ENCODE results near the gene EFNB2. TPM values are rescaled to one million over a fixed set of nuclear protein-coding genes. Genes with fewer than 3 reads are reported as not detected.
A peak's percentile ranks its signal among the peaks of the same experiment; 100 is the strongest.

Gene EFNB2
- total RNA-seq, 1 donor from 2014 or later, result 67.3 TPM

DNA sequence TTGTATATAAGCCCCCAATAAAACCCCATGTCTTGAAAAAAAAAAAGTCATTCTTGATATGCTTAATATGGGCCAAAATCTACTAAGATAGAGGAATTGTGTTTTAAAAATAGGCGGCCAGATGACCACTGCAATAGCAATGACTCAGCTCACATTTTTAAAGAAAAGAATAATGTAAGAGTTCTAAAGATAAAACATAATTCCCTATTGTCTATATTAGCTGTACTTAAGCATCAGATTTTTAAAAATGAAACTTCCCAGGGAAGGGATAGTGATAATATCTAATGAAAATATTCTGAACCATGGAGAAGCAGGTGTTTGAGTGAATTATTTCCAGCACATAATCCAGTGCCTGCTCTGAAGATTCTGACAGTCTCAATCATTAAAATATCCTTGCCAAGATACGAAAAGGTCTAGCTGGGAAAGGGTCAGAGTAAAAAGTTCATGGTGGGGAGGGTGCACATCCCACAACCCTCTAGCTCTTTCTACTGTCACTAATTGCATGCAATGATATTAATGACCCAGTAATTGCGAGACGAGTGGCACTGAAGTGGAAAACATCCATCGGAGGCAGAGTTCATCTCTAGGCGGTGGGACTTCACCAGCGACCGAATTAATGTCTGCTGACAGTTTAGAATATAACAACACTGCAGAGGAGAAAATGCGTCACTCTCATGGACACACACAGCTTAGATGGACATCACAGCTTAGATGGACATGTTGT is 31.6 kb downstream of the EFNB2 start:
- no peak for DNase-seq (ENCODE audit: low read depth in 2 of 2)

DNA sequence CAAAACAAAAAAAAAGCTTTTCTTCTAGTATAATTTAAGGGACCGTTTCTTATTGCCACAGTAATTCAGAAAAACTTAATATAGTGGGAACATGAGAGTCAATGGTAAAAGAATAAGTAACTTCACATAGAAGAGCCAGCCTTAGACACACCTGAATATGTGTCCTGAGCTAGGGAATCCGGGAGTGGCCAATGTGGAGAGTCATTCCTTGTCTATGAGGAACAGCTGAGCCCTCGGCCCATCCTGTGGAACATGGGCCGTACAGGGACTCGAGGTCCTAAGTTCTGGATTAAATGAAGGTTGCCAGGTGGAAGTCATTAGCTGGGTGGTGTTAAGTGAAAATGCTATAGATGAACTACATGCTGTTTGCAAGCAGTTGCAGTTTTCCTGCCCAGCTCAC is 32.2 kb downstream of the EFNB2 start:
- no peak for DNase-seq (ENCODE audit: low read depth in 2 of 2)

DNA sequence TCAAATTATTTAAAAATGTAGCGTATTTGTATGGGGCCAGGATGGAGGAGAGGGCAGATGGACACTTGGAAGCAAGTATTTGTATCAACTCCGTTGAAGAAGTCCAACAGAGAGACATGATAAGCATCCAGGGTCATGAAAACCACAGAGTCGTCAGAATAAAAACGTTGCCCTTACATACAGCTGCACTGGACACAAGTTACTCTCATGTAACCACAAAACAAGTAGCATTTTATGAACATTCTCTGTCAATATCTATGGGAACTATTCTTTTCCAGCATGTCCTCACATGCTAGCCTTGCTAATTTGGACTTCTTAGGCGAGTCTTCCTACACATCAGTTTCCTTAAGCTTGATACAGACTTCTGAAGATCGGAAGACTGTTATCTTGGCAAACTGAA is 35.0 kb downstream of the EFNB2 start:
- DNase-seq (ENCODE audit: low read depth in 2 of 2), result no peak

DNA sequence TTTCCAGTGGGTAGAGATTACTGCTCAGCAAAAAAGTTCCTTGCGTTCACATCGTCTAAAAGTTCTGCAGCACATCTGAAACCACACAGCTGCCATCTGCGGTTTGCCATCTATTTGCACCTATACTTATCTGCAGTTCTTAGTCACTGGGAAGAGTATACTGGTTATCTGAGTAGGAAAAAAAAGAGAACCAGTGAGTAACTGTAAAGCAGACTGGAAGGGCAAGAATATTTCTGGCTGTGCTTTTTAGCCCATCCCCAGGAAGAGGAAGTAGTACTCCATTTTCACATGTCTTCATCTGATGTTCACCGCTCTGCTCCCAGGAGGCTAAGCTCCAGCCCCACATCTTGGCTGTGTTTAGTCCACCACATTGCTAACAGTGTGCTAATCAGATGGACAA is 35.6 kb downstream of the EFNB2 start:
- no peak for DNase-seq (ENCODE audit: low read depth in 2 of 2)

DNA sequence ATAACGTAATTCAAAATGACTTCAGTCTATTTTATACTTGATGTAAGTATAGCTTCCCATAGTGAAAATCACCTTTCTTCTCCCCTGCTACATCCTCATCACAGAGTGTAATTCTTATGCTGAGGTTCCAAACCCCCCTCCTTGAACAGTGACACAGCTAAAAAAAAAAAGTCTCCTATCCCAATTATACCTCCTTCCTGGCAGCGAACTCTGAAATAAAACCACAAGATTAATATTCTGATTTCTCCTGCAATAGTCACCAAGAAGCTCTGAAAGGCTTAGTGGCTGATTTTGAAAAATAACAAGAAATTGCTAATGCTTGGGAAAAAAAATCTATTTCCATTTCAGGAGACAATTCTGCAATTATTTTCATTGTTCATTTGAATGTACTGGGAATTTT is 36.3 kb downstream of the EFNB2 start:
- DNase-seq (ENCODE audit: low read depth in 2 of 2), result no peak

DNA sequence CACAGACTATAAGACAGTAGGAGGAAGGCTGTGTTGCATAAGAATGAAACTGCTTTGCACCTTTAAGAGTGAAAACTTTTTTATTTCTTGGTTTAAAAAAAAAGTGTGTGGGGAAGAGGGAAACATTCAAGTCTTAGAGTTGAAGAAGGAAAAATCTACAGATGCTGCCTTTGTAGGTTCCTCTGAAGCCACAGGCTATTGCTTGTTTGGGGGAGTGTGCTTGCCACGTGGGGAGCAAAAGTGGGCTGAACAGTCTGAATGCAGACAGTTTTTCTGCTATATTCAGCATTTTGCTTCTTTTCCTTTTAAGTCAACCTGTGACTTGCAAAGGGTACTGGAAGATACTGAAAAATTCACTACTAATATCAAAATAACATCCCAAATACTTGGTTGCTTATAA is 36.9 kb downstream of the EFNB2 start:
- DNase-seq (ENCODE audit: low read depth in 2 of 2), result no peak

DNA sequence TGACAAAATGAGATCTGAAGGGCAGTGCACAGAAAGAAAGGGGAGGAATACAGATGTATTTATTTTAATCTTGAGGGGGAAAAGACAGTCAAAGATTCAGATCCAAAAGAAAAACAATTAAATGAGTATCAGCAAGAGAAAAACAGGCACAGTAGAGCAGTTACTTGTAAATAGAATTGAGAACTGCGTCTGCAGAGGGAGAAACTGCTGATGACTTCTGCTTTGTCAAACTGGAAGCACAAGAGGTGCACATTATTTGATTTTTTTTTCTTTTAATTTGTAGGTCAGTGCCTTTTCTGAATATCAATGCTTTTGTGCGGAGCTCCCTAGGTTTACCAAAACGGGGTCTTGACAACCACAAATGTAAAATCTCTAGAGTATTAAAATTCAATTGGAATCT is 37.3 kb downstream of the EFNB2 start:
- DNase-seq (ENCODE audit: low read depth in 2 of 2), result no peak

DNA sequence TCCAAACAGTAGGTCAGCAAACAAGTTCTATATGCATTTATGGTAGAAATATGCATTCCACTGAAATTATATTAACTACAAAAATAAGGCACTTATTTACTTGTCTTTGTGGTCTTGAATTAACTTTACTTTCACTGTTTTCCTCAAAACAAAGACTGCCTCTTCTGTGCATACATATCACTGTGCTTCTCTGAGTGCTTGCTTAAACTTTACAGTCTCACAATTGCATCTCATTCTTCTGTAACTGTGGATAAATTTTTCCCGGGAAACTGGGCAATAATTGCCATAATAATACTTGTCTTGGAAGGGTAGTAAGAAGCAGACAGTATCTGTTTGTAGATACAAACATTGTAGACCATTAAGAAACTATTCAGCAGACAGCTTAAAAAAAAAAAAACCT is 38.4 kb downstream of the EFNB2 start:
- DNase-seq (ENCODE audit: low read depth in 2 of 2), result no peak

DNA sequence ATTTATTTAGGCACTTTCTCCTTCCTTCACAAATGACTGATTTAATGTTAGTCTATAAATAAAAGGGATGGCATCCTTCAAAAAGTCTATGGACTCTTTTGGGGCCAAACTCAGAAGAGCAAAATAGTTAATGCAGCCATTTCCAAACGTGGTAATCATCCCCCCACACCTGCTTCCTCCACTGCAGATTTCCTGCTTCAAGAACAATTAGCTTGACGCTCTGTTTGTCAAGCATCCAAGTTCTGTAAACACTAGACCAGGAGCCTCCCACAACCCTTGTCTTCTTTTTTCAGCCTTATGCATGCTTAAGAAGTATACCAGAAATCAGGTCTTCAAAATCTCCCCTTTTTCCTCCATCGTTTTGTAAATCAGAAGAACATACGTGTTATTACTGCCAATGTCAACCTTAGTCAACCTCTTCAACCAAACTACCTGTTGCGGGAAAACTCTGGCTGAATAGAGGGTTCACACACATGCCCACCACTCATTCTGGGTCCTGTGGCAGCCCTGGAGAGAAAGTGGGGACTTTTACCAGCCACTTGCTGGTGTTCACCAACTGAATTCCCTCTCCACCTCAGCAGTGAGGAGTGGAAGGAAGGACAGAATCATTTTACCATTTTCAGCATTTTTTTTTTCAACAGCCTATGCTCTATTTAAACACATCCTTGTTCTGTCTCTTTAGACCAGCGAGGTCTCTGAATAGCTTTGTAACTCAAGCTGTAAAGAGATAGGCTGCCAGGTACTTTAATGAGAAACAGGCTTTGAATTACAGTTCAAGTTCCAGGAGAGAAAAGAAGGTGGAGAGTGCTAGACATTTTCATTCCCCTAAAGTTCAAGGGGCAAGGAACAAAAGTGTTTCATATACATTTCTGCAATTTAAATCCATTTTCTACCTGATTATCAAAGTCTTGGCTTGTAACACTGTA is 39.1 kb downstream of the EFNB2 start:
- peak; percentile 95 to 99 for DNase-seq (ENCODE audit: low read depth in 2 of 2)

DNA sequence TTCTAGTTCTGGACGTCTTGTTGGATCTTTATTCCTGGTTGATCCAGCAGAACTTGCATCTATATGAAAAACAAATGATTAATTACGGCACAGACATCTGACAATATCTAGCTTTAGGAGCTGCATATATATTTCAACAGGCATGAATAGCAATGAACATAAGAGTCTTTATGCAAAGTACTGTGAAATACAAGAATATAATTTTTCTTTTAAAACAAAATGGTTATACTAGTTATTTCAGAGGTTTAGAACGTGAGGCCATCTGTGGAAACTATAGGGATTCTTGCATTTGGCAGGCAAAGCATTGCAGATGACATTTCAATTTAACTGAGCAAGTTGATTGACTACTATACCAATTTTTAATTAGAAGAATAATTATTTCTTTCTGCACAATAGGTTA is 40.5 kb downstream of the EFNB2 start:
- no peak for DNase-seq (ENCODE audit: low read depth in 2 of 2)

DNA sequence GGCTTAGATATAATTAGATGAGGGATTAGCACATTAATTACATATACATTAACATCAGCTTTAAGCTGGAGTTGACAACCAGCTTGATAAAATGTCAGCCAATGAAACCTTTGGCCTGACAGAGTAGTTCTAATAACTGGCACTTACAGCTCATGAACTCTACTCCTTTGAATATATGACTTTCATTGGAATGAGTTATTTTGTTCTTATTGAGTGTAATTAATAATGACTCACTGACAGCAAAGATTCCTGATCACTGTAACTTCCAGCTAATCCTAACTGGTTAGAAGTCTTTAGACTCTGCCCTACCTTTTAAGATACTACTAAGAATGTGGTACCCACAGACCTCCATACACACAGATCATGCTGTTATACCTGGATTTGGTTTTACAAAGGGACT is 41.0 kb downstream of the EFNB2 start:
- no peak for DNase-seq (ENCODE audit: low read depth in 2 of 2)

DNA sequence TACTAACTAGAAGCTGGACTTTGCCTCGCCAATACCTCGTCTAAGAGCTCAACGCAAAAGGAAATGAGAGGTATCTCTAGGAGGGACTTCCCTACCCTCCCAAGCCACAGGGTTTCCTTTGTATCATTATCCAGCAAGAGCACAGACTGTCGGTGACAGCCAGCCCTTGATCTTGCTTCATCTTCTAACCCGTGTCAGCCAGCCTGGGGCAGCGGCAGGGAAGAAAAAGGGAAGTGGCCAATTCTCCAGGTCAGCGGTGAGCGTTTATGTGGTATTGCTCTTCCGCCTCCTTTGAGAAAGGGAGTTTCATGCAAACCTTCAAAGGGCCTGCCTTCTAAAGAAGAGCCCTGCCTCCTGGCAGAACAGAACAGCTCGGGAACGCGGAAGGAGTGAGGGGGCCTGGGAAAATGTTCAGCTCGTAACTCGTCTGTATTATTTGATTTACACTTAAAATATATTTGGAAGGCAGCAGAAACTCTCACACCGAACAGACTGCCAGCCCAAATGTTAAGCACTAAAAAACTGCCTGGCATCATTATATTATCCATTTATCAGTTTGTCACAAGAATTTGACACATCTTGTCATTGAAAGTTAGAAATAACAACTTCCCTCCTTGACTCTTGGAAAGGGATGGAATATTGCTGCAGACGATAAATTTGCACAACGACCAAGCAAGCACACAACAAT is 41.8 kb downstream of the EFNB2 start:
- DNase-seq (ENCODE audit: low read depth in 2 of 2), result peak in 1 of 2 donors; percentile 7

DNA sequence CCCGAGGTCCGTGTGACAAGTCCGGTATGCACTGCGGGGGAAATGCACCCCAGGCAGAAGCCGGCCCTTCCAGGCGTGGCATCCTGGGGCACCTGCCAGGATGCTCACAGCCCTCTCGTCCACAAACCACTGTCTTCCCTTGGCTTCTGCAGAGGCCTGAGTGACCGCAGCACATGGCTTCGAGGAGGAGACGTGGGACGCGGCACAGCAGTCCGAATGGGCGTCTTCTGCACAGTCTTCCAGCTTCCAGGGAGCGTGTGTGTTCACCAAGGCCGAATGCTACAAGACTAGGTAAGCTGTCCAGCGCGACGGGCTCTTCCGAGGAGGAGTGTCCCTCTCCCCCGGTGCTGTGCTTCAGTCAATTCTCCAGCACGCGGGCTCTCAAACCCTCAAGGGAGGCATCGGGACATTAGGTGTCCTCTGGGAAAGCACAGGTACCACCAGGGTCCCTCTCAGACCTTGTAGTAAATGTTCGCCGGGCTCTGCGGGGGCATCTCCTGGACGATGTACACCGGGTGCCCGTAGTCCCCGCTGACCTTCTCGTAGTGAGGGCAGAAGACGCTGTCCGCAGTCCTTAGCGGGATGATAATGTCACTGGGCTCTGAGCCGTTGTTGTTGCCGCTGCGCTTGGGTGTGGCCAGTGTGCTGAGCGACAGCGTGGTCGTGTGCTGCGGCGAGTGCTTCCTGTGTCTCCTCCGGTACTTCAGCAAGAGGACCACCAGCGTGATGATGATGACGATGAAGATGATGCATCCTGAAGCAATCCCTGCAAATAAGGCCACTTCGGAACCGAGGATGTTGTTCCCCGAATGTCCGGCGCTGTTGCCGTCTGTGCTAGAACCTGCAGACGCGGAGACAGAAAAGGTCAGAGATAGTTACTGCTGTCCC is 42.6 kb downstream of the EFNB2 start:
- DNase-seq (ENCODE audit: low read depth in 2 of 2), result peak in 1 of 2 donors; percentile 5

DNA sequence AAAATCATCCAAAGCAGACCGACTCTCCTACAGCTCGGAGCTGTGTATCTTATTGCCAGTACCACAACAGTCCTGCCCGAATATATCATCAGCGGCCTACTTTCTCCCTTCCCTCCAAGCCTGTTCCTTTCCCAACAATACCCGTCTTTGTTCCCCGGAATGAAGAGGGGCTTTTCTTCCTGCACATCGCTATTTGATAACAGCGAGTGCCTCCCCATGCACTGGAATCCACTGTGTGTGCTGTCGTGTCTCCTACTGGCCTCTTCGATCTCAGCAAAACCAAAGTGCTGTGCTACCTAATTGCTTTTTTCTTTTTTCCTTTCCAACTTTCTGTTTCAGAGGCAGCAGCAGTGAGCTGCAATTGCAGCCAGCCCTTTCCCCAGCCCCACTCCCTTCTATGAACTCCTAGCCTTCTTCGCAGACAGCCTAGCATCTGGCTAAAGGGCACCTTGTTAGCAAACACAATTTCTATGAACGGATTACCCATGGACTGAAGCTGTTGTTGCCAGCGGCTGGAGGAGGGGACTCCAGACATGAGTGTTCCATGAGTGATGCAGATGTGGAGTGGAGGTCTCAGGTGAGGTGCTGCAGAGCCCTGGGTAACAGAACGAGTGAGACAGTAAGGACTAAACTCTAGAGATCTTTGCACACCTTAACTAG is 43.4 kb downstream of the EFNB2 start:
- no peak for DNase-seq (ENCODE audit: low read depth in 2 of 2)

DNA sequence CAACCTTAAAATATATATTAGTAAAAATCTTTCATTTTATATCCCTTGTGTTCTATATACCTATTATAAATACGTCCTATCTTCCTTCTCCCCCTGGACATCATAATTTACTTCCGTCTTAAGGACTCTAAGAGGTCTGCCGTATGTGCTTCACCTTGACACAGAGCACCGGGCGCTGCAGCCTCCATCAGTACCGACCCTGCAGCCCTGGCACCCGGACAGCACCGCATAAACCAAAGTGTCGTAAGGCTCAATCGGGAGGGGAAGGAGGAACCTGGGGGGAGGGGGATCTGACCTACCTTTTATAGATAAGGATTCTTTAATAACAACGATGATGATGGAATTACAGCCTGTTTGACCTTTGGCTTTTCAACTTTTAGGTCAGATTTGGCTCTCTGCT is 44.0 kb downstream of the EFNB2 start:
- no peak for DNase-seq (ENCODE audit: low read depth in 2 of 2)

DNA sequence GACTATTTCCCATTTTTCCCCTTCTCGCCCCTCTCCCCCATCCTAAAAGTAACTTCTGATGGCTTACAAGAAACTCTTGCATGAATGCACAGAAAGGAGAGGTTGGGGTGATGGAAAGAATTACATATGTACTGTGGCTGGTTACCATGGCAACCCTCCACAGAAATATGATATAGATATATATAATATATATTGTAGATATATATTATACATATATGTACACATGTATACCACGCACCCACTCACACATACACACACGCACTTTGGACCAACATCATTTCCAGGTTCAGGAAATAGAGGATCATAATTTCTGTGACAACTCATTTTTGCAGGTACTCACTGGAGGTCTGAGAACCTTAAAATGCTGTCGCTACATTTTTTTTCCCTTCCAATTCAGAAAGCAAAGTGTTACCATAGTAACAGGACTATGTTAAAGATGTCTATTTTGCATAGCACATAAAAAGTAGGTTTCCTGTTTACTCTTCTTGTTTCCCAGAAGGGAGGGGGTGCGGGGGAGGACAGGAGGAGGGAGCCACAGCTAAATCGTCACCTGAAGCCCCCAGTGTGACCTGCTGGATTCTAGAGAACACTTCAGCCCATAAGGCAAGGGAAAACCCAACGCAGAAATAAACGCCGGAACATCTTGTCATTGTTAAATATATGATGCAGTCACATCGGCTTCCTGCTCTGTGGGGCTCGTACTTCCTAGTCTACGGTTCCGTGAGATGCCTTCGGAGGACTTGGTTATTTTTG is 44.7 kb downstream of the EFNB2 start:
- DNase-seq (ENCODE audit: low read depth in 2 of 2), result peak in 1 of 2 donors; percentile 84

DNA sequence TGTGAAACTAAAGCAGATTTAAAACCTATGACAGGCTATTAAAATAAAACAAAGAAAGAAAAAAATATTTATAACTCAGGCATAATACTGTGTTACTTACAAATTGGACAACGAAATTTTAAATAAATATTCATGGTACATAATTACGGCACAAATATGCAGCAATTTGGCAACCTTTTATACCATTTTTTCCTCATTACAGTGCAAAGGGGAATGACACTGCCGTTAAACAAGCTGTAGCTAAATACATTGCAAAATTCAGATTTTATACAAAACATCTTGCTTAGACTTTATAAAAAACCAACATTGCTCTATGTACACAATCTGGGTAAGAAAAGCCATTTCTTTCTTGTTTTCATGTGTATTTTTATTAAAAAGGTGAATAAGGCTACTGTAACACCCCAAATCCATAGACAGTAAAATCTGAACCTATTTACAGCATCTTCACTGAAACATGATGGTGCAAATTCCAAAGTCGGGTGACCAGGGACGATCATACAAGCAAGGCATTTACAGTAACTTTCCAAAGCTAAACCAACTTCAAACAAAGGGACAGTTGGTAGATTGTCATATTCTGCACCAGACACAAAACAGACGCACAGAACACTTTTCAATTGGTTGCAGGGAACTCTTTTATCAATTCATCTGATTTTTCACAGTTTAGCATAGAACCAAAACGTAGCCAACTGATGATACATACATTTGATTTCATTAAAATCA is 45.5 kb downstream of the EFNB2 start:
- no peak for DNase-seq (ENCODE audit: low read depth in 2 of 2)

DNA sequence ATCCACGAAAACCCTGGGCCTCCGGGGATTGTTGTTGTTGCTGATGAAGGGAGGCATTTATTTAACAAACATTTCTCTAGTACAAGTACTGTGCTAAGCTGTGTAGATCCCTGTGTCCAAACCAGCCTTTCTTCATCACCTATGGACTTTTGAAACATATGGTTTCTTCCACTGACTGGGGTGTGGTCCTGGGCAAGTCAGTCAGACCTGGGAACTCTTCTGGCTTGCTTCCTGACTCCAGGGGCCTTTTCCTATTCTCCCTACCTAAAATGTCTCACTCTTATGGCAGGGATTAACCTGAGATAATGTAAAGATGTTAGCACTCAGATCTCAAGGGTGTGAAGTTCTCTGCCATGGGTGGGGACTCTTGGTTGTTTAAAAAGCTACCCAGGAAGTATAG is 46.8 kb downstream of the EFNB2 start:
- no peak for DNase-seq (ENCODE audit: low read depth in 2 of 2)

DNA sequence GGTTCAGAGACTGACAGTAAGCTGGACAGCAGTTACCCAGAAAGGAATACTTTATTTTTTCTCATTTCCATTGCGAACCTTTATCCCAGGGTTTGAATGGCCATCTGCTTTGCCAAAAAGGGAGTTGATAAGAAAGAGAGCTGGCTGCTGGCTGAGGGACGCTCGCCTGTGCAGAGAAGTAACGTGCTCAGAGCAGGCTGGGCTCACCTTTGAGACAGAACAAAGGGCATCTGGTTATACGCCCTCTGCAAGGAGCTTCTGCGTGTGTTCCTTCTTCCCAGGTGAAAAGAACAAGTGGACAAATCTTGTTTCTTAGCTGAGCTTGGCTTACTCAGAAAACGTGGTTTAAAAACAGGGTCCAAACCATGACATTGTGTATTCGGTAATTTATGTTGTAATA is 47.4 kb downstream of the EFNB2 start:
- no peak for DNase-seq (ENCODE audit: low read depth in 2 of 2)
